Neural crest cell (in vitro differentiated cells): ENCODE measurements around the gene WDR26. TPM values are rescaled to one million over a fixed set of nuclear protein-coding genes. Genes with fewer than 3 reads are reported as not detected.

Experiments
- DNase-seq: peaks from one replicate; pipeline ENCODE4 v3.0.0; 2021; ENCODE audit warnings: low read depth, mixed read lengths, low spot score
- H3K27ac Mint-ChIP-seq: one replicate; pipeline ENCODE4 v1.8.0; 2021; ENCODE audit warnings: mild to moderate bottlenecking, mixed read lengths; ENCODE audit not compliant: unreplicated experiment
- H3K27me3 Mint-ChIP-seq: 2 replicates; pipeline ENCODE4 v1.8.0; 2021; ENCODE audit warnings: low read depth, mild to moderate bottlenecking, mixed read lengths
- H3K36me3 Mint-ChIP-seq: 2 replicates; pipeline ENCODE4 v1.8.0; 2021; ENCODE audit warnings: low read depth, mild to moderate bottlenecking, mixed read lengths
- H3K4me1 Mint-ChIP-seq: 2 replicates; pipeline ENCODE4 v1.8.0; 2021; ENCODE audit warnings: mixed read lengths
- H3K4me3 Mint-ChIP-seq: one replicate; pipeline ENCODE4 v1.8.0; 2021; ENCODE audit warnings: mild to moderate bottlenecking, mixed read lengths
- H3K9me3 Mint-ChIP-seq: 2 replicates; pipeline ENCODE4 v1.8.0; 2021; ENCODE audit warnings: mixed read lengths
- total RNA-seq: library from RNA; stranded (reverse); gene quantifications from 2 replicates; pipeline ENCODE4 v1.2.1, GENCODE V29; 2021
- TF ChIP-seq, protein P1 (sequence below): fragments of 200-600 bp; sonication (generic); conservative IDR thresholded peaks from 2 replicates; pipeline ENCODE4 v1.5.0; 2021; ENCODE audit warnings: antibody characterized with exemption, mild to moderate bottlenecking

WDR26 gene
- total RNA-seq, 1 donor from 2014 or later, result 65.5 TPM

- Mint-ChIP-seq H3K27ac (no peak overlapping the region), H3K4me1 (peaks cover 13% of the 10 kb centered on the region), H3K27me3 (no peaks in the 10 kb centered on the region), H3K9me3 (no peaks in the 10 kb centered on the region), H3K4me3 (no peak overlapping the region), H3K36me3 (peaks cover 17% of the 10 kb centered on the region)
- DNase-seq, result no peak
- TF ChIP-seq, protein P1, sequence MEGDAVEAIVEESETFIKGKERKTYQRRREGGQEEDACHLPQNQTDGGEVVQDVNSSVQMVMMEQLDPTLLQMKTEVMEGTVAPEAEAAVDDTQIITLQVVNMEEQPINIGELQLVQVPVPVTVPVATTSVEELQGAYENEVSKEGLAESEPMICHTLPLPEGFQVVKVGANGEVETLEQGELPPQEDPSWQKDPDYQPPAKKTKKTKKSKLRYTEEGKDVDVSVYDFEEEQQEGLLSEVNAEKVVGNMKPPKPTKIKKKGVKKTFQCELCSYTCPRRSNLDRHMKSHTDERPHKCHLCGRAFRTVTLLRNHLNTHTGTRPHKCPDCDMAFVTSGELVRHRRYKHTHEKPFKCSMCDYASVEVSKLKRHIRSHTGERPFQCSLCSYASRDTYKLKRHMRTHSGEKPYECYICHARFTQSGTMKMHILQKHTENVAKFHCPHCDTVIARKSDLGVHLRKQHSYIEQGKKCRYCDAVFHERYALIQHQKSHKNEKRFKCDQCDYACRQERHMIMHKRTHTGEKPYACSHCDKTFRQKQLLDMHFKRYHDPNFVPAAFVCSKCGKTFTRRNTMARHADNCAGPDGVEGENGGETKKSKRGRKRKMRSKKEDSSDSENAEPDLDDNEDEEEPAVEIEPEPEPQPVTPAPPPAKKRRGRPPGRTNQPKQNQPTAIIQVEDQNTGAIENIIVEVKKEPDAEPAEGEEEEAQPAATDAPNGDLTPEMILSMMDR, result no peak
Observed at GRCh38 chr1:224390517-224390916, 44.1 kb downstream of the WDR26 start.

GRCh38 chr1:224387943-224388342 lies 46.7 kb downstream of the WDR26 start:
- Mint-ChIP-seq H3K9me3 (no peaks in the 10 kb centered on the region), H3K36me3 (peaks cover 14% of the 10 kb centered on the region), H3K27me3 (no peaks in the 10 kb centered on the region), H3K4me3 (no peak overlapping the region), H3K27ac (no peak overlapping the region), H3K4me1 (peaks cover 13% of the 10 kb centered on the region)
- DNase-seq, result no peak
- TF ChIP-seq, protein P1, result no peak

- TF ChIP-seq, protein P1, result no peak
- Mint-ChIP-seq H3K27ac (no peak overlapping the region), H3K27me3 (no peaks in the 10 kb centered on the region), H3K9me3 (no peaks in the 10 kb centered on the region), H3K36me3 (peaks cover 11% of the 10 kb centered on the region), H3K4me1 (peaks cover 13% of the 10 kb centered on the region), H3K4me3 (no peak overlapping the region)
- DNase-seq, result no peak
Observed at GRCh38 chr1:224387302-224387912, 47.2 kb downstream of the WDR26 start.

GRCh38 chr1:224383218-224383617 lies 51.4 kb downstream of the WDR26 start:
- Mint-ChIP-seq H3K4me3 (no peak overlapping the region), H3K4me1 (peaks cover 13% of the 10 kb centered on the region), H3K27ac (no peak overlapping the region), H3K27me3 (no peaks in the 10 kb centered on the region), H3K36me3 (no peaks in the 10 kb centered on the region), H3K9me3 (no peaks in the 10 kb centered on the region)
- TF ChIP-seq, protein P1, result no peak
- no peak for DNase-seq

GRCh38 chr1:224381880-224382548 lies 52.6 kb downstream of the WDR26 start:
- peaks cover 11% of the 10 kb centered on the region for H3K4me1 Mint-ChIP-seq
- H3K9me3 Mint-ChIP-seq, result no peaks in the 10 kb centered on the region
- H3K36me3 Mint-ChIP-seq, result peaks cover 2% of the 10 kb centered on the region
- H3K27ac Mint-ChIP-seq, result no peak overlapping the region
- H3K27me3 Mint-ChIP-seq, result no peaks in the 10 kb centered on the region
- TF ChIP-seq, protein P1, result no peak
- DNase-seq, result no peak
- H3K4me3 Mint-ChIP-seq, result no peak overlapping the region
